Neutrophil (primary cell): Measurements from ENCODE around the gene TMEM222.

ENCODE experiments used
- H3K27ac ChIP-seq: fragments of 200-600 bp; sonication (generic); 2 replicates; pipeline ENCODE4 v1.5.1; 2016; ENCODE audit warnings: mild to moderate bottlenecking, moderate library complexity
- H3K27me3 ChIP-seq: fragments of 200-600 bp; sonication (generic); 2 replicates; pipeline ENCODE4 v1.6.0; 2016; ENCODE audit warnings: mild to moderate bottlenecking
- H3K36me3 ChIP-seq: fragments of 200-600 bp; sonication (generic); 2 replicates; pipeline ENCODE4 v1.5.1; 2017
- H3K4me1 ChIP-seq, 2 experiments: fragments of 200-600 bp in 1 of 2; sonication (generic) in 1 of 2; 1 replicate in 1 of 2; 2 replicates in 1 of 2; pipeline versions ENCODE4 v1.5.1 to v1.6.1; 2013 to 2016; ENCODE audit warnings: low read depth in 1 of 2, low read length in 1 of 2, mild to moderate bottlenecking in 1 of 2, moderate library complexity in 1 of 2; ENCODE audit not compliant: control insufficient read depth in 1 of 2, insufficient read depth in 1 of 2
- H3K4me3 ChIP-seq, 2 experiments: fragments of 200-600 bp in 1 of 2; sonication (generic) in 1 of 2; 1 replicate in 1 of 2; 2 replicates in 1 of 2; pipeline ENCODE4 v1.5.1; 2013 to 2016; ENCODE audit warnings: low read depth in 1 of 2, low read length in 1 of 2, mild to moderate bottlenecking in 1 of 2, moderate library complexity in 1 of 2
- H3K9me3 ChIP-seq: fragments of 200-600 bp; sonication (generic); 2 replicates; pipeline ENCODE4 v1.5.1; 2016
- CTCF ChIP-seq: fragments of 200-600 bp; sonication (generic); IDR thresholded peaks from 2 replicates; pipeline ENCODE4 v1.5.1; 2016; ENCODE audit warnings: antibody characterized with exemption

Gene TMEM222

GRCh38 chr1:27301582-27302199, 20.3 kb upstream of the TMEM222 start:
- H3K36me3 ChIP-seq = peaks cover 100% of the 10 kb centered on the region
- no peak overlapping the region for H3K27ac ChIP-seq
- no peak overlapping the region for H3K4me3 ChIP-seq
- H3K9me3 ChIP-seq = no peaks in the 10 kb centered on the region
- H3K4me1 ChIP-seq = peaks cover 0 to 4% of the 10 kb centered on the region in 2 experiments
- TF ChIP-seq CTCF = no peak
- no peaks in the 10 kb centered on the region for H3K27me3 ChIP-seq

GRCh38 chr1:27302612-27303011, 19.4 kb upstream of the TMEM222 start:
- Histone ChIP-seq H3K36me3 (peaks cover 100% of the 10 kb centered on the region), H3K4me3 (no peak overlapping the region), H3K27me3 (no peaks in the 10 kb centered on the region), H3K9me3 (no peaks in the 10 kb centered on the region), H3K4me1 (peaks cover 0 to 4% of the 10 kb centered on the region in 2 experiments), H3K27ac (no peak overlapping the region)
- no peak for TF ChIP-seq CTCF

- H3K27me3 ChIP-seq = no peaks in the 10 kb centered on the region
- H3K4me3 ChIP-seq = no peak overlapping the region
- H3K36me3 ChIP-seq = peaks cover 99% of the 10 kb centered on the region
- TF ChIP-seq CTCF = no peak
- H3K27ac ChIP-seq = no peak overlapping the region
- H3K9me3 ChIP-seq = no peaks in the 10 kb centered on the region
- peaks cover 0 to 4% of the 10 kb centered on the region in 2 experiments for H3K4me1 ChIP-seq
Measured at GRCh38 chr1:27303509-27303908, 18.5 kb upstream of the TMEM222 start.

GRCh38 chr1:27306071-27306470, 15.9 kb upstream of the TMEM222 start:
- Histone ChIP-seq H3K4me3 (no peak overlapping the region), H3K36me3 (peaks cover 88% of the 10 kb centered on the region), H3K4me1 (no peaks in the 10 kb centered on the region), H3K27ac (no peak overlapping the region), H3K9me3 (no peaks in the 10 kb centered on the region), H3K27me3 (no peaks in the 10 kb centered on the region)
- no peak for TF ChIP-seq CTCF

GRCh38 chr1:27306892-27307761, 14.8 kb upstream of the TMEM222 start:
- TF ChIP-seq CTCF = no peak

More at GRCh38 chr1:27306892-27307761, 14.8 kb upstream of the TMEM222 start:
- no peaks in the 10 kb centered on the region for H3K4me1 ChIP-seq
- no peaks in the 10 kb centered on the region for H3K27me3 ChIP-seq
- H3K9me3 ChIP-seq = no peaks in the 10 kb centered on the region
- peaks cover 86% of the 10 kb centered on the region for H3K36me3 ChIP-seq
- no peak overlapping the region for H3K27ac ChIP-seq
- H3K4me3 ChIP-seq = no peak overlapping the region
